Thymus (tissue), 11 donors: Measurements from ENCODE around the gene RNF213. TPM values are rescaled to one million over a fixed set of nuclear protein-coding genes. Genes with fewer than 3 reads are reported as not detected.
"Not testable (repeated sequence)": the region's sequence is repeated elsewhere in the genome, so short reads cannot be mapped to it uniquely, and the experiment has no call there.

Source experiments
- DNase-seq, 9 donors: peaks; one replicate each; pipeline ENCODE4 v3.0.0-alpha.2; 2013; ENCODE audit warnings: low spot score in 9 of 9, low read depth in 6 of 9, missing footprints in 1 of 9
- H3K27ac ChIP-seq, 2 donors: one replicate each; pipeline ENCODE4 v1.5.1; 2013; ENCODE audit warnings: control low read depth in 1 of 2, low read depth in 1 of 2, low read length in 1 of 2, mild to moderate bottlenecking in 1 of 2, moderate library complexity in 1 of 2
- H3K27me3 ChIP-seq, 2 donors: one replicate each; pipeline ENCODE4 v1.5.1; 2013; ENCODE audit warnings: low read length in 1 of 2; ENCODE audit not compliant: control insufficient read depth in 2 of 2, insufficient read depth in 1 of 2
- H3K36me3 ChIP-seq, 2 donors: one replicate each; pipeline ENCODE4 v1.5.1; 2013; ENCODE audit warnings: low read length in 1 of 2, mild to moderate bottlenecking in 1 of 2, moderate library complexity in 1 of 2; ENCODE audit not compliant: control insufficient read depth in 2 of 2, insufficient read depth in 2 of 2
- H3K4me1 ChIP-seq, 2 donors: one replicate each; pipeline ENCODE4 v1.5.1; 2013; ENCODE audit warnings: low read length in 2 of 2; ENCODE audit not compliant: control insufficient read depth in 2 of 2, insufficient read depth in 2 of 2
- H3K4me3 ChIP-seq, 2 donors: one replicate each; pipeline ENCODE4 v1.5.1; 2013; ENCODE audit warnings: low read length in 2 of 2, control low read depth in 1 of 2, mild to moderate bottlenecking in 1 of 2
- H3K9me3 ChIP-seq, 2 donors: one replicate each; pipeline ENCODE4 v1.5.1; 2013; ENCODE audit warnings: low read length in 1 of 2, mild to moderate bottlenecking in 1 of 2; ENCODE audit not compliant: control insufficient read depth in 2 of 2, insufficient read depth in 1 of 2
- WGBS: extraction: QIAGEN DNeasy Blood & Tissue Kit; methylation state at CpG from one replicate; pipeline ENCODE4 v1.1.7; 2013; 5-methylcytosine and 5-hydroxymethylcytosine counted together
- polyA plus RNA-seq: library from polyadenylated mRNA; stranded (reverse); fragments of 200-250 nt; gene quantifications from one replicate; pipeline ENCODE4 v1.2.3, GENCODE V29; 2013
- total RNA-seq: library from RNA; stranded (reverse); fragments of 120-200 nt; gene quantifications from one replicate; pipeline ENCODE4 v1.2.4, GENCODE V29; 2013
- donor health status: healthy.

RNF213 gene
- total and polyA plus RNA-seq, 2 donors, result 76.4 to 114 TPM

GRCh38 chr17:80299350-80300100, 38.9 kb downstream of the RNF213 start:
- Histone ChIP-seq H3K36me3 (peaks cover 68 to 89% of the 10 kb centered on the region in 2 donors), H3K9me3 (peaks cover 7 to 12% of the 10 kb centered on the region in 2 donors)
- not testable (repeated sequence) for H3K27me3 ChIP-seq, DNase-seq, H3K4me1 ChIP-seq, H3K27ac ChIP-seq, H3K4me3 ChIP-seq
- 98% methylated on average over 4 of the region's 4 CpGs for WGBS

GRCh38 chr17:80300756-80301155, 40.1 kb downstream of the RNF213 start:
- H3K9me3 ChIP-seq, result peaks cover 7 to 12% of the 10 kb centered on the region in 2 donors
- not testable (repeated sequence) for H3K27ac ChIP-seq, H3K27me3 ChIP-seq, H3K4me1 ChIP-seq, DNase-seq, H3K4me3 ChIP-seq
- 95% methylated on average over 2 of the region's 2 CpGs for WGBS
- peaks cover 66 to 89% of the 10 kb centered on the region in 2 donors for H3K36me3 ChIP-seq

GRCh38 chr17:80303824-80304223, 43.2 kb downstream of the RNF213 start:
- H3K27ac ChIP-seq, result no peak overlapping the region
- peaks cover 67 to 92% of the 10 kb centered on the region in 2 donors for H3K36me3 ChIP-seq
- H3K9me3 ChIP-seq, result peaks cover 7 to 12% of the 10 kb centered on the region in 2 donors
- H3K4me3 ChIP-seq, result no peak overlapping the region
- no peaks in the 10 kb centered on the region for H3K4me1 ChIP-seq
- no peak for DNase-seq
- no peaks in the 10 kb centered on the region for H3K27me3 ChIP-seq
- 99% methylated on average over 3 of the region's 3 CpGs for WGBS

- H3K4me1 ChIP-seq, result no peaks in the 10 kb centered on the region
- H3K27ac ChIP-seq, result no peak overlapping the region
- H3K36me3 ChIP-seq, result peaks cover 78 to 90% of the 10 kb centered on the region in 2 donors
- H3K4me3 ChIP-seq, result no peak overlapping the region
- DNase-seq, result no peak
- H3K27me3 ChIP-seq, result no peaks in the 10 kb centered on the region
- 97% methylated on average over 12 of the region's 12 CpGs for WGBS
- H3K9me3 ChIP-seq, result peaks cover 5 to 6% of the 10 kb centered on the region in 2 donors
These were observed 47.5 kb downstream of the RNF213 start for GRCh38 chr17:80307994-80308691.

- Histone ChIP-seq H3K9me3 (peaks cover 0 to 2% of the 10 kb centered on the region in 2 donors), H3K27me3 (no peaks in the 10 kb centered on the region), H3K4me3 (no peak overlapping the region), H3K36me3 (peaks cover 79 to 88% of the 10 kb centered on the region in 2 donors), H3K27ac (no peak overlapping the region), H3K4me1 (no peaks in the 10 kb centered on the region)
- 97% methylated on average over 16 of the region's 16 CpGs for WGBS
- DNase-seq, result no peak
These were observed 48.3 kb downstream of the RNF213 start for GRCh38 chr17:80308692-80309517.

GRCh38 chr17:80311216-80311827, 50.7 kb downstream of the RNF213 start:
- H3K4me1 ChIP-seq, result no peaks in the 10 kb centered on the region
- peaks cover 67 to 71% of the 10 kb centered on the region in 2 donors for H3K36me3 ChIP-seq
- no peak for DNase-seq
- no peaks in the 10 kb centered on the region for H3K27me3 ChIP-seq
- no peak overlapping the region for H3K4me3 ChIP-seq
- WGBS, result 97% methylated on average over 22 of the region's 22 CpGs
- H3K9me3 ChIP-seq, result no peaks in the 10 kb centered on the region
- no peak overlapping the region for H3K27ac ChIP-seq

- WGBS, result 99% methylated on average over 12 of the region's 12 CpGs
- Histone ChIP-seq H3K4me3 (no peak overlapping the region), H3K9me3 (no peaks in the 10 kb centered on the region), H3K27me3 (no peaks in the 10 kb centered on the region), H3K4me1 (no peaks in the 10 kb centered on the region), H3K36me3 (peaks cover 73 to 74% of the 10 kb centered on the region in 2 donors), H3K27ac (no peak overlapping the region)
- no peak for DNase-seq
These were observed 52.0 kb downstream of the RNF213 start for GRCh38 chr17:80312621-80313135.

- no peaks in the 10 kb centered on the region for H3K9me3 ChIP-seq
- H3K27ac ChIP-seq, result no peak overlapping the region
- DNase-seq, result no peak
- H3K36me3 ChIP-seq, result peaks cover 74% of the 10 kb centered on the region in 2 donors
- H3K27me3 ChIP-seq, result no peaks in the 10 kb centered on the region
- no peak overlapping the region for H3K4me3 ChIP-seq
- H3K4me1 ChIP-seq, result no peaks in the 10 kb centered on the region
- 98% methylated on average over 6 of the region's 6 CpGs for WGBS
These were observed 52.6 kb downstream of the RNF213 start for GRCh38 chr17:80313160-80313829.
